NCI-H2196 (cell line): Measurements from ENCODE around the gene THAP7.

Source experiments
- DNase-seq: peaks from one replicate; lab custom pipeline; 2025; ENCODE audit not compliant: unreplicated experiment; lab: John Stamatoyannopoulos, UW

The THAP7 gene

GRCh38 chr22:21031545-21032036 is 29.7 kb upstream of the THAP7 start:
- DNase-seq = no peak

GRCh38 chr22:21030621-21031544 is 29.0 kb upstream of the THAP7 start:
- DNase-seq = no peak

DNA sequence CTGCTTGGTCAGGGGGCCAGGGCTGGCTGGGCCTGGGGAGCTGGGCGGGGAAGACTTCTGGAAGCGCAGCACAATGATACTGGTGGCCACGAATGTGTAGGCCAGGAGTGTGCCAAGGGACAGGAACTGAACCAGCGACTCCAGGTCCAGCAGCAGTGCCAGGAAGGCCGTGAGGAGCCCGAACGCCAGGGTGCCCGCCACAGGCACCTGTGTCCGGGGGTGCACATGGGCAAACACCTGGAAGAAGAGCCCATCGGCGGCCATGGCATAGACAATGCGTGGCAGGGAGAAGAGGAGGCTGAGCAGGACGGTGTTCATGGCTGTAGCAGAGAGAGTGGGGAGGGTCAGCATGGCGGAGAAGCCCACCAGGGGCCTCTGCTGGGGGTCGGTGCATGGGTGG is 28.1 kb upstream of the THAP7 start:
- DNase-seq = no peak

DNA sequence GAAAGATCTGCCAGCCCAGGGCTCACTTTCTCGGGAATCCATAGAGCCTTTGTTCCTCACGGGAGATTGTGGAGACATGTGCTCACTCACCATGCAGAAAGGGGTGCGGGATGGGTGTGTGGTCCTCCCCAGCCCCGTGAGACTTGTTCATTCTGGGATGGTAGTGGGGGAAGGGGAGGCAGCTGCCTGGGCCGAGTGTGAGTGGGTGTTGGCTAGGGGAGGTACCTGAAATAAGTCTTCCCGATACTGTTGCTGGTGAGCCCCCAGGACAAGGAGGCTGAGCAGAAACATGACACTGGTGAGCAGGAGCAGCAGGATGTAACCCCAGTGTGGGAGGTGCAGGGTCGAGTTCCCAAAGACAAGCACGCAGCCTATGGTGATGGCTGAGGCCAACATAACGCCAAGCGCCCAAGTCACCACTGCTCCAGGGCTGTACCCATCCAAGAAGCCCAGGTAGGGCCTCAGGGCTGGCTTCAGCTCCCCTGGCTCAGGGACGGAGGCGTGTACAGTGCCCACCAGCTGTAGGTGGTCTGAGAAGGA is 27.6 kb upstream of the THAP7 start:
- DNase-seq = no peak

- no peak for DNase-seq
Measured at GRCh38 chr22:21028277-21029251, 26.6 kb upstream of the THAP7 start.

- DNase-seq = peak; percentile 43
Measured at GRCh38 chr22:21026783-21027692, 25.1 kb upstream of the THAP7 start.

GRCh38 chr22:21025763-21026755 is 24.1 kb upstream of the THAP7 start:
- no peak for DNase-seq

GRCh38 chr22:21025266-21025665 is 23.3 kb upstream of the THAP7 start:
- DNase-seq = no peak

GRCh38 chr22:21022955-21023614 is 21.2 kb upstream of the THAP7 start:
- DNase-seq = no peak

DNA sequence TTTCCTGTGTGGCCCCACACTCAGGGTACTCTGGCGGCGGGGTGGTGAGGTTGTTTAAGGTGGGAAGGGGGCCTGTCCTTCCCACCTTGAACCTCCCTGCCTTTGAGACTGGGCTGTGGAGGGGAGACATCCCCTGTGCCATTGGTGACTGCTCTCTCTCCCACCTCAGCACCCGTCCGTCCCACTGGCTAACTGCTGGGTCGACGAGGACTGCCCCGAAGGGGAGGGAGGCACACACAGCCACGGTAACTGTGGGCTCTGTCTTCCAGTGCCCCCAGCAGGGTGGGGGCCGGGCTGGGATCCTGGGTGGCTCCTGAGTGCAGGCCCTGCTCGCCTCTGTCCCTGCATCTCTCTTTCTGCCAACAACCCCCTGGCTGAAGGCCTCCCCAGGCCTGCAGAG is 20.6 kb upstream of the THAP7 start:
- no peak for DNase-seq

DNA sequence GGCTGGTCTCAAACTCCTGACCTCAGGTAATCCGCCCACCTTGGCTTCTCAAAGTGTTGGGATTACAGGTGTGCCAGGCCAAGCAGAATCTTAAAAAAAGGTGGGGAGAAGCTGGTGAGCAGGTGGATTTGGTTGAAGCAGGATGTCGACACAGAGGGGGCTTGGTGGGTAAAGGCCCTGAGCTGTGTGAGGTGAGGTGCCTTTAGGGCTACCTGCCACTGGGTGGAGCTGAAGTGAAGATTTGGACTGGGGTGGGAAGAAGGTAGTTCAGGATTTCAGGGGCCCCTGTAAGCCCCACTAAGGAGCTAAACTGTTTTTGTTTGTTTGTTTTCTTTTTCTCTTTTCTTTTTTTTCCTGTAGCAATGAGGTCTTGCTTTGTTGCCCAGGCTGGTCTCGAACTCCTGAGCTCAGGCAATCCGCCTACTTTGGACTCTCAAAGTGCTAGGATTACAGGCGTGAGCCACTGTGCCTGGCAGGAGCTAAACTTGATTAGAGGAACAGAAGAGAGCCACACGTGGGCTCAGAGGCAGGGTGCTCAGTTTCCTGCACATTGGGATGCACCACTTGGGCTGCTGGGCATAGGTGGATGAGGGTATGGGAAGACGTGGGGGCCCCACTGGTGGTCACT is 19.0 kb upstream of the THAP7 start:
- peak; percentile 1 for DNase-seq

DNA sequence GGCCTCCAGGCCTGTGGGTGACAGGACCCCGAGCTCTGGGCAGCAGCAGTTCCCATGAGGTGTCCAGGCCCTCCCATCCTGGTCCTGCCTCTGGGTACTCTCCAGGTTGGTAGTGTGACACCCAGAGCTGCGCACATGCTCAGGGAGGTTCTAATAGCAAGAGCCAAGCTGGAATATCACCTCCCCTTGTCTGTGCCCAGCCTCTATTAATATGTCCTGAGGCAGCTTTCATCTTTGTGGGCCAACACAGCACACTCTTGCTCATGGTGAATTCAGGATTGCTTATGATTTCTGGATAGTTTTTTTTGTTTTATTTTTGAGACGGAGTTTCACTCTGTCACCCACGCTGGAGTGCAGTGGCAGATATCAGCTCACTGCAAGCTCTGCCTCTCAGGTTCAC is 16.4 kb upstream of the THAP7 start:
- DNase-seq = no peak

DNA sequence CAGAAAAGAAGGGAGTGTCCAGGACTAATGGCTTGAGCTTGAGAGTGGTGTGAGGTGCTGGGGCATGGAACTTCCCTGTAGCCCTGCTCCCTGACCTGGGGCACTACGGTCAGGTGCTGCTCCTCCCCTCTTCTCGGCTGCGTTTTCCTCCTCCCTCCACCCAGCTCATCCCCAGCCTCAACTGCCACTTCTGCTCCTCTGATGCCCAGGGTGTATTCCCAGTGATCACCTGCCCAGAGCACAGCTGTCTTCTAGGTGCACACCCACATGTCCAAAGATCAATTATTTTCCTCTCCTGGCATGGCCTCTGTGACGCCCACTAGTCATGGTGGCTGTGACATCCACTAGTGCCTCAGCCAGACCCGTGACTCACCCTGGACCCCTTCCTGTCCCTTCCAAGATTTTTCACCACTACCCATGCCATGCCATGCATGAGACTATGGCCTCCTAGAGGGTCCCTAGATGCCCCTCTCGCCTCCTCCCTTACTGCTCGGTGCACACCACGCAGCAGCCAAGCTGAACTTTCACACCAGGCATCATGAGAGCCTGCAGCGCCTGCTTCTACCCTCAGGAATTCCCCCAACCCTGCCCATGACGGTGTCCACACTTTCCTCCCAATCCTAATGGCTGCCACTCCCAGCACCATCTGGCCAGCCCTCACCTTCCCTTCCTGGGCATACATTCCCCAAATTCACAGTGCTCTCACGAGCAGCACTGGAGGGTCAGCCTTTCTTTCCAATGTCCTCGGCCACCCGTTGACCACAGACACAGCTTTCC is 14.9 kb upstream of the THAP7 start:
- no peak for DNase-seq

DNA sequence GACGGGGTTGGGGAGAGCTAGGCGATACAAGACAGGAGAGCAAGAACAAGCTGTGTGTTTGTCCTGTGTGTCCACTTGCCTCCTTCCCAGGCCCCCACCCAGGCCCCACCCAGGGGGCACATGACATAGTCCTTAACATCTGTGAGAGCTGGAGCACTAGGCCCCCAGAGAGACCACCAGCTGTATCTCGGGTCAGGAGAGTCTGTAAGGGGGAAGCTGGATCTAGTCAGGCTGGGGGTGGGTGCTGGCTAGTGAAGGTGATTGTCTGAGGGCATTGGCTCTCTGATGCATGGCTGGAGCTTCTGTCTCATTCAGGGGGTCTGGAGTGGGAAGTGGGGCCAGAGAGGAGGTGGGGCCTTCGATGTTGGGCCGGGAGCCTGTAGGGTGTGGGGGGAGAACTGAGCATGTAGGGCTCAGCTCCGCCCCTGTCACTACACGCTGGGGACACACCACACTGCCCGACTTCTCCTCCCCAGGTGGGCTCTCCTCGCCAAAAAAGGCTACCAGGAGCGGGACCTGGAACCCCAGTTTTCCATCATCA is 13.6 kb upstream of the THAP7 start:
- DNase-seq = no peak

- DNase-seq = peak; percentile 29
Measured at GRCh38 chr22:21014726-21015465, 13.0 kb upstream of the THAP7 start, which contains the start of gene P2RX6. TSS of gene P2RX6 (plus strand) at chr22:21015165. CDS start at chr22:21015175, 10 bp downstream.

GRCh38 chr22:21014202-21014725 is 12.3 kb upstream of the THAP7 start:
- peak; percentile 88 for DNase-seq
